ENCODE data around the gene DQX1.

Gene DQX1

GRCh38 chr2:74496997-74497776 is 28.8 kb downstream of the DQX1 start:
- TF ChIP-seq ZFX (IDR thresholded peaks at IDR 0.05; ENCODE audit: borderline replicate concordance) (no peak), CTCF (IDR thresholded peaks at IDR 0.05) (no peak)
- peak overlapping the region; percentile 97 for H3K27ac ChIP-seq

DNA sequence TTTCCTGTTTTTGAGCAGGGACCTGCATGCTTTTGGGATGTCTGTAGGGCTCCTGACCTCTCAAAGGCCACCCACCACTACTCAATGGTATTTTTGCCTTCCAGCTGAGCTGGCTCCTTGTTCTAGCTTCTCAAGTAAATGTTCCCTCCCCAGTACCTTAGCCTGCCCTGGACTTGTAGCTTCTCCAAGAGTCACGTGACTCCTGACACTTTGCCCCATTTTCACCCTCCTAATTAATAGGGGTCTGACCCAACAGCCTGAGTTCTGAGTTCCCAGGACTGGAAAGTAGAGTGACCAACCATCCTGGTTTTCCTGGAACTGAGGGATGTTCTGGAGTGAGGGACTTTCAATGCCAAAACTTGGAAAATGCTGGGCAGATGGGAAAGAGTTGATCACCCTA is 30.6 kb downstream of the DQX1 start:
- H3K27ac ChIP-seq, result peak overlapping the region; percentile 97
- TF ChIP-seq ZFX (IDR thresholded peaks at IDR 0.05; ENCODE audit: borderline replicate concordance), result no peak
- TF ChIP-seq CTCF (IDR thresholded peaks at IDR 0.05), result no peak

DNA sequence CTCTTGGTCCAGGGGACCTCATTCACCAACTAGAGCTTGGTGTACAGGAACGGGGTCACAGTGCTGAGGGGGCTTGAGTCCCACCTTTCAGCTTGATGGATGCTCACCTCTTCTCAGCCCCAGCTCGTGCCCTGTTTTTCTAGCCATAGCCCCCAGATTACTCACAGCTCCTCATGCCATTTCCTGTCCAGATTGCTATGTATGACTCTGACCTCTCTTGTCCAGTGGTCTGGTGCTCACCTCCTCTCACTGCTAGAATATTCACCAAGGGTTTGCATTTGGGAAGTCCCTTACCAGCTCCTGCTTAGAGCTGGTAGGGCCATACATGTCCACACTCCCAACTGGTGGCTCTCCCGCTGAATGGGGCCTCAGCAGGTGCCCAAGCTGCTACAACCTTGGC is 32.5 kb downstream of the DQX1 start:
- no peak overlapping the region for H3K27ac ChIP-seq
- no peak for TF ChIP-seq CTCF (IDR thresholded peaks at IDR 0.05)
- no peak for TF ChIP-seq ZFX (IDR thresholded peaks at IDR 0.05; ENCODE audit: borderline replicate concordance)

- no peak overlapping the region for H3K27ac ChIP-seq
- TF ChIP-seq CTCF (IDR thresholded peaks at IDR 0.05), result no peak
- TF ChIP-seq ZFX (IDR thresholded peaks at IDR 0.05; ENCODE audit: borderline replicate concordance), result no peak
Observed at GRCh38 chr2:74491648-74492544, 34.1 kb downstream of the DQX1 start.

GRCh38 chr2:74489906-74490305 is 36.1 kb downstream of the DQX1 start:
- TF ChIP-seq ZFX (IDR thresholded peaks at IDR 0.05; ENCODE audit: borderline replicate concordance) (no peak), CTCF (IDR thresholded peaks at IDR 0.05) (no peak)
- H3K27ac ChIP-seq, result no peak overlapping the region

GRCh38 chr2:74488643-74489481 is 37.2 kb downstream of the DQX1 start:
- no peak for TF ChIP-seq CTCF (IDR thresholded peaks at IDR 0.05)
- no peak for TF ChIP-seq ZFX (IDR thresholded peaks at IDR 0.05; ENCODE audit: borderline replicate concordance)
- H3K27ac ChIP-seq, result no peak overlapping the region

All from 22Rv1 (cell line).